ENCODE results near the gene PYGB. TPM values are rescaled to one million over a fixed set of nuclear protein-coding genes. Genes with fewer than 3 reads are reported as not detected.

PYGB gene
- total RNA-seq, 2 donors from 2014 or later = 211 to 295 TPM

GRCh38 chr20:25247518-25247955 is 348 bp upstream of the PYGB start:
- Histone ChIP-seq H3K27ac (peak overlapping the region; percentile 92), H3K4me1 (peaks cover 7% of the 10 kb centered on the region), H3K36me3 (no peaks in the 10 kb centered on the region), H3K4me3 (peak overlapping the region; percentile 79), H3K27me3 (no peaks in the 10 kb centered on the region), H3K9me3 (no peaks in the 10 kb centered on the region), H3K9ac (ENCODE audit: low read depth in 2 of 2, low read length in 2 of 2) (peak overlapping the region; percentile 86 to 96)
- DNase-seq = peak; percentile 90
- TF ChIP-seq CTCF (IDR thresholded peaks at IDR 0.05) = no peak
- intact Hi-C loops (cut with DNase I) = loop anchor here (5.0 kb wide), 1 partner anchor 50 kb away; the partner anchor contains the start of gene ENTPD6

GRCh38 chr20:25248786-25249172 is 894 bp downstream of the PYGB start:
- Histone ChIP-seq H3K36me3 (no peaks in the 10 kb centered on the region), H3K4me3 (peak overlapping the region; percentile 79), H3K9me3 (no peaks in the 10 kb centered on the region), H3K9ac (ENCODE audit: low read depth in 2 of 2, low read length in 2 of 2) (peak overlapping the region; percentile 89 to 92), H3K27ac (peak overlapping the region; percentile 92), H3K4me1 (peaks cover 7% of the 10 kb centered on the region), H3K27me3 (no peaks in the 10 kb centered on the region)
- intact Hi-C loops (cut with DNase I) = loop anchor here (5.0 kb wide), 1 partner anchor 51 kb away; the partner anchor contains the start of gene ENTPD6
- peak; percentile 46 for DNase-seq
- TF ChIP-seq CTCF (IDR thresholded peaks at IDR 0.05) = no peak

- peak overlapping the region; percentile 24 to 92 for H3K9ac ChIP-seq (ENCODE audit: low read depth in 2 of 2, low read length in 2 of 2)
- H3K27ac ChIP-seq = peak overlapping the region; percentile 92
- no peaks in the 10 kb centered on the region for H3K36me3 ChIP-seq
- no peaks in the 10 kb centered on the region for H3K27me3 ChIP-seq
- H3K4me1 ChIP-seq = peaks cover 8% of the 10 kb centered on the region
- intact Hi-C loops (cut with DNase I) = loop anchor here (5.0 kb wide), 1 partner anchor 52 kb away; the partner anchor contains the start of gene ENTPD6
- TF ChIP-seq CTCF (IDR thresholded peaks at IDR 0.05) = no peak
- no peaks in the 10 kb centered on the region for H3K9me3 ChIP-seq
- H3K4me3 ChIP-seq = peak overlapping the region; percentile 79
- peak; percentile 20 for DNase-seq
Measured at GRCh38 chr20:25249198-25249931, 1.5 kb downstream of the PYGB start.

GRCh38 chr20:25250508-25250907 is 2.6 kb downstream of the PYGB start:
- no peaks in the 10 kb centered on the region for H3K36me3 ChIP-seq
- H3K4me3 ChIP-seq = peak overlapping the region; percentile 79
- no peak for TF ChIP-seq CTCF (IDR thresholded peaks at IDR 0.05)
- peak overlapping the region; percentile 92 for H3K27ac ChIP-seq
- peak; percentile 24 for DNase-seq
- H3K9me3 ChIP-seq = no peaks in the 10 kb centered on the region
- H3K27me3 ChIP-seq = no peaks in the 10 kb centered on the region
- H3K4me1 ChIP-seq = peaks cover 13% of the 10 kb centered on the region
- H3K9ac ChIP-seq (ENCODE audit: low read depth in 2 of 2, low read length in 2 of 2) = peak overlapping the region in 1 of 2 donors; percentile 64
- intact Hi-C loops (cut with DNase I) = no loop called here

- DNase-seq = peak; percentile 18
- H3K4me1 ChIP-seq = peaks cover 13% of the 10 kb centered on the region
- TF ChIP-seq CTCF (IDR thresholded peaks at IDR 0.05) = no peak
- peak overlapping the region in 1 of 2 donors; percentile 64 for H3K9ac ChIP-seq (ENCODE audit: low read depth in 2 of 2, low read length in 2 of 2)
- no peak overlapping the region for H3K4me3 ChIP-seq
- intact Hi-C loops (cut with DNase I) = no loop called here
- no peaks in the 10 kb centered on the region for H3K36me3 ChIP-seq
- no peaks in the 10 kb centered on the region for H3K9me3 ChIP-seq
- no peaks in the 10 kb centered on the region for H3K27me3 ChIP-seq
- peak overlapping the region; percentile 92 for H3K27ac ChIP-seq
Measured at GRCh38 chr20:25251019-25251418, 3.1 kb downstream of the PYGB start.
